LNCaP clone FGC (cell line): ENCODE results near the gene LRP11.
"Not testable (repeated sequence)": the region's sequence is repeated elsewhere in the genome, so short reads cannot be mapped to it uniquely, and the experiment has no call there.

Source experiments
- DNase-seq: peaks from one replicate; pipeline ENCODE4 v3.0.0-alpha.2; 2011; ENCODE audit warnings: low read depth
- H3K4me3 ChIP-seq: 2 replicates; pipeline ENCODE4 v1.5.1; 2011; ENCODE audit warnings: mild to moderate bottlenecking, low read depth, low read length, control low read depth
- TF ChIP-seq, protein P1 (sequence below): IDR thresholded peaks from 2 replicates; pipeline ENCODE4 v1.5.1; 2012; ENCODE audit warnings: mild to moderate bottlenecking; ENCODE audit not compliant: control insufficient read depth, insufficient read depth; ENCODE audit errors: extremely low read depth

LRP11 gene

DNA sequence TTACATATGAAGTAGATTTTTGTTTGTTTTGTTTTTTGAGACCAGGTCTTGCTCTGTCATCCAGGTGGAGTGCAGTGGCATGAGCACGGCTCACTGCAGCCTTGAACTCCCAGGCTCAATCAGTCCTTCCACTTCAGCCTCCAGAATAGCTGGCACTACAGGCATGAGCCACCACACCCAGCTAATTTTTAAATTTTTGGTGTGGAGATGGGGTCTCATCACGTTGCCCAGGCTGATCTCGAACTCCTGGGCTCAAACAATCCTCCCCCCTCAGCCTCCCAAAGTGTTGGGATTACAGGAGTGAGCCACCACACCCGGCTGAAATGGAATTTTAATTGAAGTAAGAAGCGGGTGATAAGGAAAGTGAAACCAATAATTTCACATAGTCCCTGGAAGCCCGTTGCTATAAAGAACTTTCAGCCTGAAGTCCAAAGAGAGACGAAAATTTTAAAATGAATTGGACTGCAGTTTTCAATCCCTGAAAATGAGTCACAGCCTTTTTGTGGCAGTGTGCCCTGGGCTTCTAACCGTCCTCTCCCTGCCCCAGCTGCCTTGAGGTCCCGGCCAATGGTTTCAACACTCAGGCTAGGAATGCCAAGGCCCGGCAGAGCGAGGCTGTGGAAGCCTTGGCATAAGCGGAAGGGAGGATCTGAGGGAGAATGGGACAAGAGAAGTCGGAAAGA is 33.0 kb upstream of the LRP11 start:
- DNase-seq = no peak
- TF ChIP-seq, protein P1, sequence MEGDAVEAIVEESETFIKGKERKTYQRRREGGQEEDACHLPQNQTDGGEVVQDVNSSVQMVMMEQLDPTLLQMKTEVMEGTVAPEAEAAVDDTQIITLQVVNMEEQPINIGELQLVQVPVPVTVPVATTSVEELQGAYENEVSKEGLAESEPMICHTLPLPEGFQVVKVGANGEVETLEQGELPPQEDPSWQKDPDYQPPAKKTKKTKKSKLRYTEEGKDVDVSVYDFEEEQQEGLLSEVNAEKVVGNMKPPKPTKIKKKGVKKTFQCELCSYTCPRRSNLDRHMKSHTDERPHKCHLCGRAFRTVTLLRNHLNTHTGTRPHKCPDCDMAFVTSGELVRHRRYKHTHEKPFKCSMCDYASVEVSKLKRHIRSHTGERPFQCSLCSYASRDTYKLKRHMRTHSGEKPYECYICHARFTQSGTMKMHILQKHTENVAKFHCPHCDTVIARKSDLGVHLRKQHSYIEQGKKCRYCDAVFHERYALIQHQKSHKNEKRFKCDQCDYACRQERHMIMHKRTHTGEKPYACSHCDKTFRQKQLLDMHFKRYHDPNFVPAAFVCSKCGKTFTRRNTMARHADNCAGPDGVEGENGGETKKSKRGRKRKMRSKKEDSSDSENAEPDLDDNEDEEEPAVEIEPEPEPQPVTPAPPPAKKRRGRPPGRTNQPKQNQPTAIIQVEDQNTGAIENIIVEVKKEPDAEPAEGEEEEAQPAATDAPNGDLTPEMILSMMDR = no peak
- H3K4me3 ChIP-seq = no peak overlapping the region

DNA sequence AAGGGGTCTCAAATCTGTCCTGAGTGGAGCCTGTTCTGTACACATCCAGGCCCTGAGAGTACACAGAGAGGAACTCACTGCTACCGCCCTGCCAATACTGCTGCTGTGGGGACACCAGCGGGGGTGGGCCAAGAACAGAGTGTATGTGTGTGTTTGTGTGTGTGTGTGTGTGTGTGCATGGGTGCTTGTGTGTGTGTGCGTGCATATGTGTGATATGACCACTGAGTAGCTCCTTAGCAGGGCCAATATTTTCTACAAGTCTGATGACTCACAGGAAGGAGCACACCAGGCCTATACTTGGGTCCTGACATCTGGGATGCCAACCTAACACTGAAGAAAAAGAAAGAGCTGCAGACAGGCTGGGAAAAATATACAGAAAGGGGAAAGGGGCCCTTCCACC is 32.3 kb upstream of the LRP11 start:
- no peak for DNase-seq
- no peak overlapping the region for H3K4me3 ChIP-seq
- TF ChIP-seq, protein P1 = no peak

- TF ChIP-seq, protein P1 = no peak
- H3K4me3 ChIP-seq = no peak overlapping the region
- DNase-seq = peak; percentile 15
Measured at GRCh38 chr6:149895833-149896271, 31.7 kb upstream of the LRP11 start.

DNA sequence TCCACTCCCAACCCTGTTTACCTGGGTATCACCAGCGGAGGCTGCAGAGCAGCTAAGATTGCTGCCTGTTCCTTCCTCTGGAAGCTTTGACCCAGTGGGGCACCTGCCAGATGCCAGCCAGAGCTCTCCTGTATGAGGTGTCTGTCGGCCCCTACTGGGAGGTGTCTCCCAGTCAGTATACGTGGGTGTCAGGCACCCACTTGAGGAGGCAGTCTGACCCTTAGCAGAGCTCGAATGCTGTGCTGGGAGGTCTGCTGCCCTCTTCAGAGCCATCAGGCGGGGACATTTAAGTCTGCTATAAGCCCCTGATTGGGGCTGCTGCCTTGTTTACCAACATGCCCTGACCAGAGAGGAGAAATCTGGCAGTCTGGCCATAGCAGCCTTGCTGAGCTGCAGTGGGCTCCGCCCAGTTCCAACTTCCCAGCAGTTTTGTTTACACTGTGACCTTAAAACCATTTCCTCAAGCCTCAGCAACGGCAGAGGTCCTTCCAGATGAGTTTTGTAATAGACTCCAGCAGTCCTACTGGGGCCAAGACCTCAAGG is 31.0 kb upstream of the LRP11 start:
- H3K4me3 ChIP-seq = no peak overlapping the region
- DNase-seq = peak; percentile 46
- TF ChIP-seq, protein P1 = no peak

GRCh38 chr6:149891864-149892263 is 27.7 kb upstream of the LRP11 start:
- DNase-seq = not testable (repeated sequence)

DNA sequence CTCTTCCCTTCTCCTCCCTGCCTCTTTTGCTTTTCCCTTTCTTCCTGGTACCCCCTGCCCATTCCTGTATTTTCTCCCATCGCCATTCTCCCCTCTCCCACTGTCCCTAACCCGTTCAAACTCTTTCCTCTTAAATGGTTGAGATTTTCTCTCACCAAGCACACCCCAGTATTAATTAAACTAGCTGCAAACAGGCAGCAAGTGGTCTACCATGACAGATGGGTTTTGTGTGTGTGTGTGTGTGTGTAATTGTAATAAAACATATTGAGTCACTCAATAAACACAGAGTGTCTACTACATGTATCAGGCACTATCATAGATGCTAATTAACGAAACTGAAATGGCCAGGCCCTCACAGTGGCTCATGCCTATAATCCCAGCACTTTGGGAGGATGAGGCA is 27.1 kb upstream of the LRP11 start:
- TF ChIP-seq, protein P1 = no peak
- no peak for DNase-seq
- no peak overlapping the region for H3K4me3 ChIP-seq

More at GRCh38 chr6:149891864-149892263, 27.7 kb upstream of the LRP11 start:
- not testable (repeated sequence) for H3K4me3 ChIP-seq

GRCh38 chr6:149890629-149891045 is 26.5 kb upstream of the LRP11 start:
- TF ChIP-seq, protein P1 = no peak
- no peak overlapping the region for H3K4me3 ChIP-seq

More at GRCh38 chr6:149890629-149891045, 26.5 kb upstream of the LRP11 start:
- DNase-seq = no peak
